ENCODE results near the gene CDH9.

The CDH9 gene

DNA sequence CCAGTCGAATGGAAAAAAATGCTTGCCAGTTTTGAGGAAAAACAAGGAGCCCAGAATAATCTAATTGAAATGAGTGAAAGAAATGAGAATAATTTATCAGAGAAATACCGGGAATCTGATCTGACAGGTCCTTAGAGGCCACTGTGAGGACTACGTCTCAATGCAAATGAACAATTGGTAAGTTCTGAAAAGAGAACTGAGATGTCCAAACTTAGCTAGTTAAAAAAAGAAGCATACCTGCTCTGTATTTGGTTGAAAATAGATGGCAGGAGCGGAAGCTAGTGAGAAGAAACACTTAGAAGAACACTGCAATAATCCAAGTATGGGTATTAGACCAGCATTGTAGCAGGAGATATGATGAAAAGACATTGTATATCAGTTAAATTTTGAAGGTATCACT lies 161.2 kb downstream of the CDH9 start:
- no peaks in the 10 kb centered on the region for H3K27me3 ChIP-seq (ENCODE audit: insufficient read depth, poor library complexity, severe bottlenecking)
- TF ChIP-seq SPI1 (IDR thresholded peaks at IDR 0.05; ENCODE audit: borderline replicate concordance, low read depth) = no peak
- TF ChIP-seq POLR2AphosphoS5 (IDR thresholded peaks at IDR 0.05; ENCODE audit: low read depth) = no peak
- no peak for TF ChIP-seq GABPA (IDR thresholded peaks at IDR 0.05; ENCODE audit: low read depth)
- TF ChIP-seq, protein P1, sequence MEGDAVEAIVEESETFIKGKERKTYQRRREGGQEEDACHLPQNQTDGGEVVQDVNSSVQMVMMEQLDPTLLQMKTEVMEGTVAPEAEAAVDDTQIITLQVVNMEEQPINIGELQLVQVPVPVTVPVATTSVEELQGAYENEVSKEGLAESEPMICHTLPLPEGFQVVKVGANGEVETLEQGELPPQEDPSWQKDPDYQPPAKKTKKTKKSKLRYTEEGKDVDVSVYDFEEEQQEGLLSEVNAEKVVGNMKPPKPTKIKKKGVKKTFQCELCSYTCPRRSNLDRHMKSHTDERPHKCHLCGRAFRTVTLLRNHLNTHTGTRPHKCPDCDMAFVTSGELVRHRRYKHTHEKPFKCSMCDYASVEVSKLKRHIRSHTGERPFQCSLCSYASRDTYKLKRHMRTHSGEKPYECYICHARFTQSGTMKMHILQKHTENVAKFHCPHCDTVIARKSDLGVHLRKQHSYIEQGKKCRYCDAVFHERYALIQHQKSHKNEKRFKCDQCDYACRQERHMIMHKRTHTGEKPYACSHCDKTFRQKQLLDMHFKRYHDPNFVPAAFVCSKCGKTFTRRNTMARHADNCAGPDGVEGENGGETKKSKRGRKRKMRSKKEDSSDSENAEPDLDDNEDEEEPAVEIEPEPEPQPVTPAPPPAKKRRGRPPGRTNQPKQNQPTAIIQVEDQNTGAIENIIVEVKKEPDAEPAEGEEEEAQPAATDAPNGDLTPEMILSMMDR (IDR thresholded peaks at IDR 0.05; ENCODE audit: insufficient read depth, low read length) = no peak
- TF ChIP-seq, protein P2, sequence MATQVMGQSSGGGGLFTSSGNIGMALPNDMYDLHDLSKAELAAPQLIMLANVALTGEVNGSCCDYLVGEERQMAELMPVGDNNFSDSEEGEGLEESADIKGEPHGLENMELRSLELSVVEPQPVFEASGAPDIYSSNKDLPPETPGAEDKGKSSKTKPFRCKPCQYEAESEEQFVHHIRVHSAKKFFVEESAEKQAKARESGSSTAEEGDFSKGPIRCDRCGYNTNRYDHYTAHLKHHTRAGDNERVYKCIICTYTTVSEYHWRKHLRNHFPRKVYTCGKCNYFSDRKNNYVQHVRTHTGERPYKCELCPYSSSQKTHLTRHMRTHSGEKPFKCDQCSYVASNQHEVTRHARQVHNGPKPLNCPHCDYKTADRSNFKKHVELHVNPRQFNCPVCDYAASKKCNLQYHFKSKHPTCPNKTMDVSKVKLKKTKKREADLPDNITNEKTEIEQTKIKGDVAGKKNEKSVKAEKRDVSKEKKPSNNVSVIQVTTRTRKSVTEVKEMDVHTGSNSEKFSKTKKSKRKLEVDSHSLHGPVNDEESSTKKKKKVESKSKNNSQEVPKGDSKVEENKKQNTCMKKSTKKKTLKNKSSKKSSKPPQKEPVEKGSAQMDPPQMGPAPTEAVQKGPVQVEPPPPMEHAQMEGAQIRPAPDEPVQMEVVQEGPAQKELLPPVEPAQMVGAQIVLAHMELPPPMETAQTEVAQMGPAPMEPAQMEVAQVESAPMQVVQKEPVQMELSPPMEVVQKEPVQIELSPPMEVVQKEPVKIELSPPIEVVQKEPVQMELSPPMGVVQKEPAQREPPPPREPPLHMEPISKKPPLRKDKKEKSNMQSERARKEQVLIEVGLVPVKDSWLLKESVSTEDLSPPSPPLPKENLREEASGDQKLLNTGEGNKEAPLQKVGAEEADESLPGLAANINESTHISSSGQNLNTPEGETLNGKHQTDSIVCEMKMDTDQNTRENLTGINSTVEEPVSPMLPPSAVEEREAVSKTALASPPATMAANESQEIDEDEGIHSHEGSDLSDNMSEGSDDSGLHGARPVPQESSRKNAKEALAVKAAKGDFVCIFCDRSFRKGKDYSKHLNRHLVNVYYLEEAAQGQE (IDR thresholded peaks at IDR 0.05; ENCODE audit: insufficient replicate concordance, low read depth) = no peak
- no peak overlapping the region for H3K27ac ChIP-seq (replicated peaks)
- DNase-seq (ENCODE audit: low read depth in 1 of 2, low spot score in 1 of 2) = no peak
- H3K4me3 ChIP-seq (replicated peaks; ENCODE audit: insufficient read depth, low read length) = no peak overlapping the region

DNA sequence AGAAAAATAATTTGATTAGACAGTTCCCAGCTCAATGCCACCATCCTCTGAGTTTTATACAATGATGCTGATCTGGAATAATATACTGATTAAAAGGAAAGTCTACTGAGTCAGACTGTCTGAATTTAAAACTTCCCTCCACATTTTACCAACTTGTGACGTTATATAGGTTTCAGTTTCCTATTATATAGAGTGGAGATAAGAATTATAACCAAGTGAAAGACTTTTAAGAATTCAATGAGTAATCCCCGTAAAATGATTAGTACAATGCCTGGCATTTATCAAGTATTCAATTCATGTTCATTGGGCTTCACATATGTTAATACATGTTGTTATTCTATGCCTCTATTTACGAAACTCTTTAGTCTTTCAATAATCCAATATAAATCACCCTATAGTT lies 166.0 kb downstream of the CDH9 start:
- Histone ChIP-seq H3K27me3 (ENCODE audit: insufficient read depth, poor library complexity, severe bottlenecking) (no peaks in the 10 kb centered on the region), H3K4me3 (replicated peaks; ENCODE audit: insufficient read depth, low read length) (no peak overlapping the region), H3K27ac (replicated peaks) (no peak overlapping the region)
- no peak for DNase-seq (ENCODE audit: low read depth in 1 of 2, low spot score in 1 of 2)
- TF ChIP-seq, protein P2 (IDR thresholded peaks at IDR 0.05; ENCODE audit: insufficient replicate concordance, low read depth) = no peak
- no peak for TF ChIP-seq POLR2AphosphoS5 (IDR thresholded peaks at IDR 0.05; ENCODE audit: low read depth)
- TF ChIP-seq, protein P1 (IDR thresholded peaks at IDR 0.05; ENCODE audit: insufficient read depth, low read length) = no peak
- no peak for TF ChIP-seq SPI1 (IDR thresholded peaks at IDR 0.05; ENCODE audit: borderline replicate concordance, low read depth)
- TF ChIP-seq GABPA (IDR thresholded peaks at IDR 0.05; ENCODE audit: low read depth) = no peak

DNA sequence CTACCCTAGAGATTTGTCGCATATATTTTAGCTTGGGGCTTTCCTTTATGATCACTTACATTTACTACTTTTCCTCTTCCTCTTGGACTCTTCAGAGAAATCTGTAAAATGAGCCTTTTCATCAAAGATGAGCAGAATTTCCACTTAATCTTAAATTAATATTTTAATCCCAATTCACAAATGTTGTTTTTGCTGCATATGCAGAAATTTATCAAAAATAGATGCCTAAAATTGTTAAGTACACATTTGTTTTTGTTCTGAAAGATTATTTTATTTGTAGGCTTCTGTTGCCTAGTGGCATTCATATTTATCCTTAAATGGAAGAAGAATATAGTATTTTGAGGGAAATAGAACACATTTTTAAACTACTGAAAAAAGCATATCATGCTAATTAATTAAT lies 168.6 kb downstream of the CDH9 start:
- H3K27ac ChIP-seq (replicated peaks) = no peak overlapping the region
- no peak for TF ChIP-seq SPI1 (IDR thresholded peaks at IDR 0.05; ENCODE audit: borderline replicate concordance, low read depth)
- no peak for TF ChIP-seq GABPA (IDR thresholded peaks at IDR 0.05; ENCODE audit: low read depth)
- TF ChIP-seq, protein P1 (IDR thresholded peaks at IDR 0.05; ENCODE audit: insufficient read depth, low read length) = no peak
- TF ChIP-seq POLR2AphosphoS5 (IDR thresholded peaks at IDR 0.05; ENCODE audit: low read depth) = no peak
- TF ChIP-seq, protein P2 (IDR thresholded peaks at IDR 0.05; ENCODE audit: insufficient replicate concordance, low read depth) = no peak
- no peak overlapping the region for H3K4me3 ChIP-seq (replicated peaks; ENCODE audit: insufficient read depth, low read length)
- H3K27me3 ChIP-seq (ENCODE audit: insufficient read depth, poor library complexity, severe bottlenecking) = no peaks in the 10 kb centered on the region
- no peak for DNase-seq (ENCODE audit: low read depth in 1 of 2, low spot score in 1 of 2)
